Heart right ventricle (tissue), 16 donors: ENCODE measurements around the gene TLL2. TPM values are rescaled to one million over a fixed set of nuclear protein-coding genes. Genes with fewer than 3 reads are reported as not detected.

ENCODE experiments used
- ATAC-seq, 8 donors: fragments of 200-7000 bp; cut with Tn5 transposase; one replicate each; pipeline ENCODE4 v1.9.1; 2020; ENCODE audit warnings: mild to moderate bottlenecking in 8 of 8, moderate library complexity in 8 of 8, moderate number of reproducible peaks in 1 of 8
- DNase-seq, 2 donors: peaks; one replicate each; pipeline ENCODE4 v3.0.0-alpha.2; 2020
- H3K27ac ChIP-seq, 10 donors: fragments of 200-600 bp; sonication (generic) in 2 of 10; one replicate each; pipeline versions ENCODE4 v1.5.0 to v1.8.0; 2020 to 2022; ENCODE audit warnings: mild to moderate bottlenecking in 3 of 10
- H3K27me3 ChIP-seq, 7 donors: fragments of 200-600 bp; one replicate each; pipeline ENCODE4 v1.8.0; 2021 to 2022; ENCODE audit warnings: mild to moderate bottlenecking in 2 of 7
- H3K36me3 ChIP-seq, 9 donors: fragments of 200-600 bp; sonication (generic) in 1 of 9; one replicate each; pipeline versions ENCODE4 v1.5.0 to v1.8.0; 2020 to 2022; ENCODE audit warnings: mild to moderate bottlenecking in 2 of 9
- H3K4me1 ChIP-seq, 9 donors: fragments of 200-600 bp; sonication (generic) in 1 of 9; one replicate each; pipeline versions ENCODE4 v1.5.0 to v1.8.0; 2020 to 2022; ENCODE audit warnings: mild to moderate bottlenecking in 4 of 9
- H3K4me3 ChIP-seq, 10 donors: fragments of 200-600 bp; sonication (generic) in 2 of 10; one replicate each; pipeline versions ENCODE4 v1.5.0 to v1.8.0; 2020 to 2022; ENCODE audit warnings: mild to moderate bottlenecking in 7 of 10, moderate library complexity in 2 of 10
- H3K9me3 ChIP-seq, 11 donors: fragments of 200-600 bp in 10 of 11; sonication (generic) in 2 of 11; one replicate each; pipeline versions ENCODE4 v1.5.0 to v1.8.0; 2013 to 2022; ENCODE audit warnings: mild to moderate bottlenecking in 2 of 11, control low read depth in 1 of 11, moderate library complexity in 1 of 11
- CTCF ChIP-seq, 9 donors: fragments of 200-600 bp; sonication (generic) in 2 of 9; IDR thresholded peaks; one replicate each; pipeline versions ENCODE4 v1.5.0 to v1.8.0; 2021 to 2022; ENCODE audit warnings: antibody characterized with exemption in 9 of 9, mild to moderate bottlenecking in 5 of 9, moderate library complexity in 1 of 9
- WGBS, 2 donors: extraction: QIAGEN DNeasy Blood & Tissue Kit; methylation state at CpG; one replicate each; pipeline ENCODE4 v1.1.7; 2013; ENCODE audit warnings: inconsistent platforms in 1 of 2; 5-methylcytosine and 5-hydroxymethylcytosine counted together
- intact Hi-C, 10 donors: fragments of 100-400 bp; cut with DNase I; formaldehyde crosslinking; loops; one replicate each; pipeline versions ENCODE4 v1.11.1 to v1.14.2; 2022
- polyA plus RNA-seq, 2 donors: library from polyadenylated mRNA; stranded (reverse); fragments of 200-250 nt; gene quantifications; one replicate each; pipeline ENCODE4 v1.2.3, GENCODE V29; 2013
- total RNA-seq, 10 donors: library from RNA; stranded (reverse); fragmentation: NEBNext Ultra II Directional in 3 of 10; extraction: Animal tissue kit (Norgen Biotek cat#: 25700) in 3 of 10; gene quantifications; one replicate each; pipeline versions ENCODE4 v1.2.1 to v1.2.4, GENCODE V29; 2021 to 2023
- donor health status: Arrhythmogenic right ventricular cardiomyopathy.
- donor health status: ischemic (EF 13 %, LVEDD 7.1; RV severe dilation, severe dysfunction).
- donor health status: healthy with polysubstance abuse.
- donor health status: DM: no; HTN: yes; CAD: no.
- donor health status: DM: no; HTN: no; CAD: no.
- donor health status: ischemic (EF 25% LVEDD 6.9; RV normal size, moderate dysfunction).
- donor health status: ischemic (EF 25% LVEDD 5.7; RV mildly dilated, moderate dysfunction).
- donor health status: healthy.
- donor health status: DM: yes; HTN: yes; CAD: no.
- donor health status: Ischemic cardiomyopathy.
- donor health status: ischemic (EF 35%, LVEDD 5.7; RV mildly dilated, moderate dysfunction).
- donor health status: nonischemic (EF 11% LVEDD 7.7; RV severe dilation, severe dysfunction).
- donor health status: DM: yes; HTN: yes; CAD: no.
- donor health status: PGD.
- donor health status: ischemic (EF 29% LVEDD 5.4; RV normal size, mild dysfunction).
- donor health status: nonischemic (EF 23%, LVEDD 6.1; RV moderate dilation, normal function).

Gene TLL2
- total and polyA plus RNA-seq, 12 donors: 2.3 to 9.2 (median 6.9) TPM

- intact Hi-C loops: no loop called here
- no peak for DNase-seq
- H3K27me3 ChIP-seq: no peaks in the 10 kb centered on the region
- H3K36me3 ChIP-seq: peaks cover 0 to 80% (median 29%) of the 10 kb centered on the region in 9 donors
- ATAC-seq: no peak
- 97% methylated on average over 3 of the region's 3 CpGs for WGBS, 2 donors
- TF ChIP-seq CTCF (IDR thresholded peaks at IDR 0.05): no peak
- peaks cover 0 to 13% (median 0%) of the 10 kb centered on the region in 9 donors for H3K4me1 ChIP-seq
- no peak overlapping the region for H3K4me3 ChIP-seq
- peaks cover 0 to 6% (median 0%) of the 10 kb centered on the region in 11 donors for H3K9me3 ChIP-seq
- H3K27ac ChIP-seq: no peak overlapping the region
Measured at GRCh38 chr10:96540240-96540639, 26.5 kb upstream of the TLL2 start.

- peaks cover 0 to 17% (median 0%) of the 10 kb centered on the region in 9 donors for H3K4me1 ChIP-seq
- intact Hi-C loops: no loop called here
- H3K9me3 ChIP-seq: peaks cover 0 to 6% (median 0%) of the 10 kb centered on the region in 11 donors
- DNase-seq (no peak), ATAC-seq (no peak)
- TF ChIP-seq CTCF (IDR thresholded peaks at IDR 0.05): no peak
- H3K4me3 ChIP-seq: no peak overlapping the region
- no peaks in the 10 kb centered on the region for H3K27me3 ChIP-seq
- no peak overlapping the region for H3K27ac ChIP-seq
- 97 to 98% methylated on average over 1 of the region's 1 CpG for WGBS, 2 donors
- peaks cover 0 to 74% (median 26%) of the 10 kb centered on the region in 9 donors for H3K36me3 ChIP-seq
Measured at GRCh38 chr10:96538683-96539082, 25.0 kb upstream of the TLL2 start.

- H3K4me3 ChIP-seq: no peak overlapping the region
- 91 to 96% methylated on average over 1 of the region's 1 CpG for WGBS, 2 donors
- peaks cover 0 to 17% (median 0%) of the 10 kb centered on the region in 9 donors for H3K4me1 ChIP-seq
- DNase-seq: no peak
- no peak for ATAC-seq
- TF ChIP-seq CTCF (IDR thresholded peaks at IDR 0.05): no peak
- no peak overlapping the region for H3K27ac ChIP-seq
- intact Hi-C loops: no loop called here
- peaks cover 0 to 71% (median 10%) of the 10 kb centered on the region in 9 donors for H3K36me3 ChIP-seq
- peaks cover 0 to 6% (median 0%) of the 10 kb centered on the region in 11 donors for H3K9me3 ChIP-seq
- H3K27me3 ChIP-seq: no peaks in the 10 kb centered on the region
Measured at GRCh38 chr10:96536129-96536528, 22.4 kb upstream of the TLL2 start.

GRCh38 chr10:96532523-96532922 is 18.8 kb upstream of the TLL2 start:
- 31 to 61% methylated on average over 1 of the region's 1 CpG for WGBS, 2 donors
- Histone ChIP-seq H3K27me3 (no peaks in the 10 kb centered on the region), H3K27ac (no peak overlapping the region), H3K4me3 (no peak overlapping the region), H3K9me3 (no peaks in the 10 kb centered on the region), H3K4me1 (peaks cover 0 to 26% (median 6%) of the 10 kb centered on the region in 9 donors), H3K36me3 (peaks cover 0 to 78% (median 0%) of the 10 kb centered on the region in 9 donors)
- intact Hi-C loops: no loop called here
- DNase-seq: no peak
- no peak for TF ChIP-seq CTCF (IDR thresholded peaks at IDR 0.05)
- no peak for ATAC-seq
